SJCRH30 (cell line): ENCODE data around the gene FARP1. TPM values are rescaled to one million over a fixed set of nuclear protein-coding genes. Genes with fewer than 3 reads are reported as not detected.

Experiments used
- DNase-seq, 2 experiments: peaks; one replicate each; pipeline ENCODE4 v3.0.0-alpha.2; 2015 to 2020
- H3K27ac ChIP-seq: fragments of 250-450 bp; sonication (Bioruptor Pico); 2 replicates; pipeline ENCODE4 v1.5.1; 2020; ENCODE audit warnings: mild to moderate bottlenecking, moderate library complexity
- H3K27me3 ChIP-seq: fragments of 250-450 bp; sonication (Bioruptor Pico); 2 replicates; pipeline ENCODE4 v1.5.1; 2020; ENCODE audit warnings: mild to moderate bottlenecking, moderate library complexity
- H3K36me3 ChIP-seq: fragments of 250-450 bp; sonication (Bioruptor Pico); 2 replicates; pipeline ENCODE4 v1.5.1; 2020; ENCODE audit warnings: mild to moderate bottlenecking, moderate library complexity
- H3K4me1 ChIP-seq: fragments of 250-450 bp; sonication (Bioruptor Pico); 2 replicates; pipeline ENCODE4 v1.5.1; 2020; ENCODE audit warnings: mild to moderate bottlenecking, moderate library complexity
- H3K4me3 ChIP-seq: fragments of 250-450 bp; sonication (Bioruptor Pico); 2 replicates; pipeline ENCODE4 v1.5.1; 2020; ENCODE audit warnings: mild to moderate bottlenecking, moderate library complexity
- H3K9me3 ChIP-seq: fragments of 250-450 bp; sonication (Bioruptor Pico); replicated peaks from 2 replicates; pipeline ENCODE4 v1.5.1; 2020; ENCODE audit warnings: mild to moderate bottlenecking, moderate library complexity
- total RNA-seq: library from RNA; depleted of rRNA; stranded (reverse); fragments of >200 nt; shearing (Covaris generic); gene quantifications from 2 replicates; pipeline ENCODE4 v1.2.3, GENCODE V29; 2014

FARP1 gene
- total RNA-seq, 1 experiment from 2014 or later, result 32.5 TPM

GRCh38 chr13:98175823-98176222 is 32.9 kb downstream of the FARP1 start:
- Histone ChIP-seq H3K36me3 (no peaks in the 10 kb centered on the region; the same call in 1 of the 2 replicates), H3K9me3 (no peaks in the 10 kb centered on the region), H3K27me3 (no peaks in the 10 kb centered on the region), H3K4me3 (no peak overlapping the region), H3K4me1 (peaks cover 14% of the 10 kb centered on the region; the same call in 1 of the 2 replicates), H3K27ac (no peak overlapping the region)
- DNase-seq, result no peak

DNA sequence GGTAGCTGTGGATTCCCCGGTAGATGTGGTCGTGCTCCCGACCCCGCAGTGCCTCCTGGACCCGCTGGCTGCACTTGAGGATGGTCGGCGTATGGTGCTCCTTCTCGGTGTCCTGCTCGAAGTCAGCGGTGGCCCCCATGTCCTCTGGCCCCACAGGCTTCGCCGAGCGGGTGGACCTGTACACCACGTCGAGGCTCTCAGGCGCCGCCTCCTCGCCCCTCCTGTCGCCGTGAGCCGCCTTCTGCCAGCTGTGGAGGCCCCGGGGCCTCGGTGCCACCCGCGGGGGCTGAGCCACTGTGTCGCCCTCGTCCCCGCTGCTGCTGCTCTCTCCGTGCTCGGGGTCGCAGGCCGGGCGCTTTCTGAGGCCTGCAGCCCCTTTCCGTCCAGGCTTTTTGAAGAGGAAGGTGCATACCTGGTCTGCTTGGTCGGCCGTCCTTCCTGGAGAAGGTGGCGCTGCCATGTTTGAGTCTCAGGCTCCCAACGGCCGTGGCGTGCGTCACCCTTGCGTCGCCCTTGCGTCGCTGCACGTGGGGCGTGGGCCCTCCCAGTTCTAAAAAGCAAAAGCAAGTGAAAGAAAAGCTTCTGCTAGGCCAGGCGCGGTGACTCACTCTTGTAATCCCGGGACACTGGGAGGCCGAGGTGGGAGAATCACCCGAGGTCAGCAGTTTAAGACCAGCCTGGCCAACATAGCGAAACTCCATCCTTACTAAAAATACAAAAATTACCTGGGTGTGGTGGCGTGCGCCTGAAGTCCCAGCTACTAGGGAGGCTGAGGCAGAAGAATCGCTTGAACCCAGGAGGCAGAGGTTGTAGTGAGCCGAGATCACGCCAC is 34.1 kb downstream of the FARP1 start, which contains the start of gene RNF113B:
Gene RNF113B, minus strand, starts transcription at position 493 of the 832 bp plus-strand sequence. Its CDS starts 33 bp downstream, at position 460.
- H3K27me3 ChIP-seq, result no peaks in the 10 kb centered on the region
- DNase-seq, result no peak
- no peaks in the 10 kb centered on the region for H3K9me3 ChIP-seq

DNA sequence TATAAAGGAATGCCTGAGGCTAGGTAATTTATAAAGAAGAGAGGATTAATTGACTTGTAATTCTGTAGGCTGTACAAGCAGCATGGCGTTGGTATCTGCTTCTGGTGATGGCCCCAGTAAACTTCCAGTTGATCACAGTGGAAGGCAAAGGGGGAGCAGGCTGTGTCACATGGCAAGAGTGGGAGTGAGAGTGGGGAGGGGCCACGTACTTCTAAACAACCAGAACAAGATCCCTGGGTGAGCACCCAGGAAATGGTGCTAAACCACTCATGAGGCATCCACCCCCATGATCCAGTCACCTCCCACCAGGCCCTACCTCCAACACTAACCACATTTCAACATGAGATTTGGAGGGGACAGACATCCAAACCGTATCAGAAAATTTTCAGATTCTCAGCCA is 37.2 kb downstream of the FARP1 start:
- Histone ChIP-seq H3K9me3 (no peaks in the 10 kb centered on the region), H3K36me3 (no peaks in the 10 kb centered on the region), H3K27ac (no peak overlapping the region)

More for the DNA sequence above, 34.1 kb downstream of the FARP1 start, which contains the start of gene RNF113B:
- peaks cover 14% of the 10 kb centered on the region; the same call in 1 of the 2 replicates for H3K4me1 ChIP-seq
- no peak within 1 kb of the TSS for H3K27ac ChIP-seq
- H3K36me3 ChIP-seq, result no peaks in the 10 kb centered on the region
- no peak within 1 kb of the TSS for H3K4me3 ChIP-seq

DNA sequence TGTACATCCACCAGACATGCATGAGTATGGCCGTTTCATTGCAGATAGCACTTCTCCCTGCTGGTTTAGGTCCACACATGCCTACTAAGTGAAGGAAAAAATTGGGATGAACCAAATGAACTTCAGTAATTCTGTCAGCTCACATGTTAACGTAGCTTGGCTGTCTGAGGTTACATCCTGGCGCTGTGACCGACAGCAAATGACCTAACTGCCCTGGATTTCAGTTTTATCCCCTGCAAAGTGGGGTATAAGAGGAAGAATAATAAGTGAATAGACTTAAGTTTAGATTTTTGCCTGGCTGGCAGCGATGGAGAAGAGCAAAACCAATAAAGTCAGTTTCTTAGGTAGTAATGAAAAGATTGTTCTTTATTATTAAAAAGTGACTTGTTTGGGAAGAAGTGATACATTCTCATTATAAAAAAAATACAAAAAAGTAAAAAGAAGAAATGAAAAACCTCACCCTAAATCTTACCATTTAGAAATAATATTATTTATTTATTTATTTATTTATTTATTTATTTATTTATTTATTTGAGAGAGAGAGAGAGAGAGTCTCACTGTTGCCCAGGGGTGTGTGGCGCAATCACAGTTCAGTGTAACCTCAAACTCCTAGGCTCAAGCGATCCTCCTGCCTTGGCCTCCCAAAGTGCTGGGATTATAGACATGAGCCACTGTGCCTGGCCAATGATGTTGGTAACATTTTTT is 38.4 kb downstream of the FARP1 start:
- H3K27ac ChIP-seq, result no peak overlapping the region
- H3K27me3 ChIP-seq, result no peaks in the 10 kb centered on the region
- H3K36me3 ChIP-seq, result no peaks in the 10 kb centered on the region
- no peaks in the 10 kb centered on the region for H3K9me3 ChIP-seq
- no peaks in the 10 kb centered on the region for H3K4me1 ChIP-seq
- H3K4me3 ChIP-seq, result no peak overlapping the region
- no peak for DNase-seq

More for the DNA sequence above, 37.2 kb downstream of the FARP1 start:
- no peaks in the 10 kb centered on the region for H3K27me3 ChIP-seq
- H3K4me1 ChIP-seq, result no peaks in the 10 kb centered on the region
- no peak overlapping the region for H3K4me3 ChIP-seq
- DNase-seq, result no peak

DNA sequence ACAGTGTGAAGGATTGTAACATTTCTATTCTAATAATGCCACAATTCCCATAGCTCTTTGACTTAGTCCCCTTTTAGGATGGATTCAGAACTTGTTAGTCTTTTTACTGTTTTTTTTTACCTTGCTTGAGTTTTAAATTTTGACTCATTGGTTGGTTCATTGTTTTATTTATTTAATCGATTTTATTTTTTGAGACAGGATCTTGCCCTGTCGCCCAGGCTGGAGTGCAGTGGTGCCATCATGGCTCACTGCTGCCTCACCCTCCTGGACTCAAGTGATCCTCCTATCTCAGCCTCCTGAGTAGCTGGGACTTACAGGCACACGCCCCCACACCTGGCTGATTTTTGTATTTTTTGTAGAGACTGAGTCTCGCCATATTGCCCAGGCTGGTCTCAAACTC is 39.3 kb downstream of the FARP1 start:
- Histone ChIP-seq H3K36me3 (no peaks in the 10 kb centered on the region), H3K4me3 (no peak overlapping the region), H3K4me1 (no peaks in the 10 kb centered on the region), H3K9me3 (no peaks in the 10 kb centered on the region), H3K27me3 (no peaks in the 10 kb centered on the region), H3K27ac (no peak overlapping the region)
- no peak for DNase-seq

- Histone ChIP-seq H3K9me3 (no peaks in the 10 kb centered on the region), H3K27ac (no peak overlapping the region), H3K4me1 (no peaks in the 10 kb centered on the region), H3K36me3 (no peaks in the 10 kb centered on the region), H3K27me3 (no peaks in the 10 kb centered on the region), H3K4me3 (no peak overlapping the region)
- no peak for DNase-seq
Measured at GRCh38 chr13:98182589-98182988, 39.7 kb downstream of the FARP1 start.

DNA sequence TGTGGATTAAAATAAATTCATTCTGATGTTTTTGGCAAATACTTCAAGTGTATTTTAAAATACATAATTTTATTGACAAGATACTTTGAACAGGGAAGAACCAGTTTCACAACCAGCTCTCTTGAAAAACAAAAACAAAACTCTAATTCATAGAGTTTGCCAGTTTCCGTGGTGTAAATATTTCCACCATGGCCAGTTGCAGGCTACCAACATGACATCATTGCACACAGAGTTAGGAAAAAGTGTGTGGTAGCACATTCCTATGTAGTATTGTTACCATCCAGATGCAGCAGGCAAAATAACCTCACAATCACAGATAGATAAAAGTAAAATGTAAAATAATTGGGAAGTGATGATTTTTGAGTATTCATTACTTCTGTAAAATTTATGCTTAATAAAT is 41.9 kb downstream of the FARP1 start:
- no peaks in the 10 kb centered on the region for H3K27me3 ChIP-seq
- DNase-seq, result no peak

GRCh38 chr13:98187155-98187964 is 44.5 kb downstream of the FARP1 start:
- no peak overlapping the region for H3K27ac ChIP-seq
- no peaks in the 10 kb centered on the region for H3K27me3 ChIP-seq
- H3K4me1 ChIP-seq, result peaks cover 4% of the 10 kb centered on the region; the same call in 1 of the 2 replicates
- no peak overlapping the region for H3K4me3 ChIP-seq
- no peaks in the 10 kb centered on the region for H3K9me3 ChIP-seq
- no peak for DNase-seq
- H3K36me3 ChIP-seq, result no peaks in the 10 kb centered on the region

More for the DNA sequence above, 41.9 kb downstream of the FARP1 start:
- Histone ChIP-seq H3K4me3 (no peak overlapping the region), H3K36me3 (no peaks in the 10 kb centered on the region), H3K4me1 (peaks cover 3% of the 10 kb centered on the region; the same call in 1 of the 2 replicates), H3K9me3 (no peaks in the 10 kb centered on the region), H3K27ac (no peak overlapping the region)

DNA sequence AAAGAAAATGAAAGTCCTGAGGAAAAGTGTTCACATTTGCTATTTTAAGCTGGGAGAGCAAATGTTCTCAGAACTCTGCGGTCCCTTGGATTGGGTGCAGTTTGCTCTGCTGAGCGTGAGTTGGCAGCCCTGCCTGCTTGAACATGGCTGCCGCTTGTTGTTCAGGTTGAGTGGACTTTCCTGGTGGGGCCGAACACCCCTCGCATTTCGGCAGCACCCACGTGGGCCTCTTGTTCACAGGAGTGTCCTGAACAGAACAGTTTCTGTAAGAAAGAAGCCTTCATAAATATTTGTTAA is 45.0 kb downstream of the FARP1 start:
- H3K36me3 ChIP-seq, result no peaks in the 10 kb centered on the region
- H3K4me3 ChIP-seq, result no peak overlapping the region
- DNase-seq, result no peak
- no peak overlapping the region for H3K27ac ChIP-seq
- no peaks in the 10 kb centered on the region for H3K9me3 ChIP-seq
- H3K27me3 ChIP-seq, result no peaks in the 10 kb centered on the region
- H3K4me1 ChIP-seq, result peaks cover 4% of the 10 kb centered on the region; the same call in 1 of the 2 replicates

DNA sequence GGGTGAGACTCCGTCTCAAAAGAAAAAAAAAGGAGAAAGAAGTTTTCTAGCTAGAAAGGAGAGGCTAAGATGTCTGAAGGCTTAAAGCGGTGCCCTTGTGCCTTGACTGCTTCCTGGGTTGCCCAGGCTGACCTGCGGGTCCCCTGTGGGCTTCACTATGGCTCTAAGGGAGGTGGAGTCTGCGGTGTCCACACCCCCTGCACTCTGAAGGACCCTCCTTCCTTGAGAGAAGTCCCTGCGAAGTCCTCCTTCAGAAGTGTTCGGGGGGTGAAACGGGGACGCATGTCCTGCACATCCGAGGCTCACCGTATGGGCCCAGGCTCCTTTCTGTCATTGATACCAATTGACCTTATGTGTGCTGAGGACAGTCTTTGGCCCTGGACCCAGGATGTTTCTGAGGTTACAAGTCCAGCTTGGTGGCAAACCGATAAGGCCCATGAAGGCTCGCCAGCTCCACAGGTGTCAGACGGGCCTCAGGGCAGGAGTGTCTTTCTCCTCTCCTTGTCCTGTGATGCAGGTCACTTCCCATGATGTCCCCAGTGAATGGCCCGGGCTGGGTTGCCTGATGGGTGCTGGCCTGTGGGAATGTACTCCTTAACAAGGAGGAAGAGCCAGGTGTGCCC is 45.8 kb downstream of the FARP1 start:
- DNase-seq, result no peak
- Histone ChIP-seq H3K36me3 (no peaks in the 10 kb centered on the region), H3K27me3 (no peaks in the 10 kb centered on the region), H3K9me3 (no peaks in the 10 kb centered on the region), H3K4me1 (peaks cover 4% of the 10 kb centered on the region; the same call in 1 of the 2 replicates), H3K27ac (no peak overlapping the region), H3K4me3 (no peak overlapping the region)

GRCh38 chr13:98189841-98190505 is 47.1 kb downstream of the FARP1 start:
- DNase-seq, result peak; percentile 16 to 41
- H3K27ac ChIP-seq, result no peak overlapping the region
- H3K36me3 ChIP-seq, result no peaks in the 10 kb centered on the region
- no peaks in the 10 kb centered on the region for H3K9me3 ChIP-seq
- H3K27me3 ChIP-seq, result no peaks in the 10 kb centered on the region
- H3K4me1 ChIP-seq, result peaks cover 4% of the 10 kb centered on the region; the same call in 1 of the 2 replicates
- H3K4me3 ChIP-seq, result no peak overlapping the region

GRCh38 chr13:98190889-98191444 is 48.1 kb downstream of the FARP1 start:
- DNase-seq, result no peak
- no peak overlapping the region for H3K27ac ChIP-seq
- no peaks in the 10 kb centered on the region for H3K27me3 ChIP-seq
- H3K36me3 ChIP-seq, result no peaks in the 10 kb centered on the region
- no peaks in the 10 kb centered on the region for H3K9me3 ChIP-seq
- H3K4me3 ChIP-seq, result no peak overlapping the region
- H3K4me1 ChIP-seq, result peaks cover 4% of the 10 kb centered on the region; the same call in 1 of the 2 replicates

- Histone ChIP-seq H3K9me3 (no peaks in the 10 kb centered on the region), H3K36me3 (no peaks in the 10 kb centered on the region), H3K4me3 (no peak overlapping the region), H3K27ac (no peak overlapping the region), H3K27me3 (no peaks in the 10 kb centered on the region), H3K4me1 (peaks cover 4% of the 10 kb centered on the region; the same call in 1 of the 2 replicates)
- no peak for DNase-seq
Measured at GRCh38 chr13:98192008-98192407, 49.1 kb downstream of the FARP1 start.
